ENCODE results near the gene NSMCE1. TPM values are rescaled to one million over a fixed set of nuclear protein-coding genes. Genes with fewer than 3 reads are reported as not detected.

The NSMCE1 gene
- total RNA-seq, 1 experiment from 2014 or later = 19.3 TPM

- Histone ChIP-seq H3T11ph (ENCODE audit: low read length) (no peak overlapping the region), H3K79me1 (ENCODE audit: insufficient read depth, low read depth, low read length, poor library complexity, severe bottlenecking) (no peaks in the 10 kb centered on the region), H2BK120ac (ENCODE audit: low read depth, low read length, poor library complexity, severe bottlenecking) (no peak overlapping the region), H3K4ac (ENCODE audit: low read depth, low read length) (no peak overlapping the region), H4K8ac (replicated peaks; ENCODE audit: insufficient read length, low read depth, low read length) (no peak overlapping the region), H3K79me2 (ENCODE audit: insufficient read depth, low read length) (no peaks in the 10 kb centered on the region), H3K27ac (ENCODE audit: insufficient read length, low read depth, low read length) (no peak overlapping the region), H3K18ac (ENCODE audit: insufficient read length, low read depth, low read length) (no peak overlapping the region), H3K27me3 (ENCODE audit: insufficient read depth, low read length) (no peaks in the 10 kb centered on the region), H2BK5ac (ENCODE audit: insufficient read length, low read length) (no peak overlapping the region), H3K14ac (ENCODE audit: insufficient read depth, low read length) (no peak overlapping the region), H3K23me2 (ENCODE audit: insufficient read length, low read depth, low read length, poor library complexity, severe bottlenecking) (no peaks in the 10 kb centered on the region), H2BK15ac (ENCODE audit: low read depth, low read length) (no peak overlapping the region), H4K20me1 (ENCODE audit: control insufficient read depth, insufficient read depth, insufficient read length) (no peaks in the 10 kb centered on the region), H3K9ac (ENCODE audit: extremely low read depth, insufficient read length, low read length) (no peak overlapping the region), H2AK5ac (ENCODE audit: insufficient read length, low read length) (no peak overlapping the region), H2BK20ac (ENCODE audit: low read depth, low read length, poor library complexity, severe bottlenecking) (no peak overlapping the region), H3K4me1 (ENCODE audit: insufficient read depth, low read length) (no peaks in the 10 kb centered on the region), H3K23ac (ENCODE audit: insufficient read length, low read depth, low read length) (no peak overlapping the region), H3K56ac (ENCODE audit: insufficient read length, low read depth, low read length) (no peak overlapping the region), H2AFZ (ENCODE audit: low read length) (no peak overlapping the region), H4K91ac (ENCODE audit: insufficient read length, low read depth, low read length) (no peak overlapping the region), H4K5ac (ENCODE audit: insufficient read length, low read depth, low read length) (no peak overlapping the region), H3K4me2 (ENCODE audit: insufficient read depth, insufficient read length, low read length) (no peak overlapping the region), H2BK12ac (ENCODE audit: insufficient read length, low read depth, low read length) (no peak overlapping the region), H3K9me3 (ENCODE audit: control insufficient read depth, low read depth, low read length) (no peaks in the 10 kb centered on the region)
- Mint-ChIP-seq H3K27me3 (ENCODE audit: low read depth) (no peaks in the 10 kb centered on the region), H3K4me3 (no peak overlapping the region), H3K27ac (no peak overlapping the region), H3K36me3 (ENCODE audit: insufficient read depth in 1 of 3, low read depth in 3 of 3) (no peaks in the 10 kb centered on the region), H3K9me3 (no peaks in the 10 kb centered on the region), H3K4me1 (no peaks in the 10 kb centered on the region)
- TF ChIP-seq CTCF (conservative IDR thresholded peaks at IDR 0.05) = no peak
- DNase-seq = no peak
Observed at GRCh38 chr16:27290562-27290961, 22.0 kb upstream of the NSMCE1 start.

Data from H9 (cell line).